ENCODE measurements around the gene PLXND1. TPM values are rescaled to one million over a fixed set of nuclear protein-coding genes. Genes with fewer than 3 reads are reported as not detected.
A peak's percentile ranks its signal among the peaks of the same experiment; 100 is the strongest.

The PLXND1 gene
- total RNA-seq, 2 donors from 2014 or later = 73.1 to 83.2 TPM

GRCh38 chr3:129554356-129555152 is 51.9 kb downstream of the PLXND1 start:
- H3K36me3 ChIP-seq (ENCODE audit: control insufficient read depth, insufficient read depth, low read length) = no peaks in the 10 kb centered on the region
- H3K27ac ChIP-seq (ENCODE audit: low read depth, low read length) = no peak overlapping the region
- DNase-seq = no peak
- Mint-ChIP-seq H3K27me3 (ENCODE audit: insufficient read depth) (no peaks in the 10 kb centered on the region), H3K36me3 (ENCODE audit: low read depth) (peaks cover 26% of the 10 kb centered on the region), H3K9me3 (no peaks in the 10 kb centered on the region), H3K4me3 (no peak overlapping the region), H3K4me1 (peaks cover 31% of the 10 kb centered on the region), H3K27ac (peak overlapping the region; percentile 62)
- no peak overlapping the region for H3K9ac ChIP-seq (ENCODE audit: extremely low read depth, low read length, poor library complexity, severe bottlenecking)
- TF ChIP-seq CTCF (conservative IDR thresholded peaks at IDR 0.05) = no peak
- no peaks in the 10 kb centered on the region for H3K9me3 ChIP-seq (ENCODE audit: control insufficient read depth, low read length)
- no peak overlapping the region for H3K4me3 ChIP-seq (ENCODE audit: low read length)
- H3K27me3 ChIP-seq (ENCODE audit: control insufficient read depth, insufficient read depth, low read length, poor library complexity, severe bottlenecking) = no peaks in the 10 kb centered on the region
- H3K4me1 ChIP-seq (ENCODE audit: control insufficient read depth, insufficient read depth, low read length) = peaks cover 2% of the 10 kb centered on the region
- WGBS, 2 experiments (ENCODE audit: insufficient coverage in 1 of 2, insufficient read length in 1 of 2) = 86 to 91% methylated on average over 12 to 13 of the region's 13 CpGs

DNA sequence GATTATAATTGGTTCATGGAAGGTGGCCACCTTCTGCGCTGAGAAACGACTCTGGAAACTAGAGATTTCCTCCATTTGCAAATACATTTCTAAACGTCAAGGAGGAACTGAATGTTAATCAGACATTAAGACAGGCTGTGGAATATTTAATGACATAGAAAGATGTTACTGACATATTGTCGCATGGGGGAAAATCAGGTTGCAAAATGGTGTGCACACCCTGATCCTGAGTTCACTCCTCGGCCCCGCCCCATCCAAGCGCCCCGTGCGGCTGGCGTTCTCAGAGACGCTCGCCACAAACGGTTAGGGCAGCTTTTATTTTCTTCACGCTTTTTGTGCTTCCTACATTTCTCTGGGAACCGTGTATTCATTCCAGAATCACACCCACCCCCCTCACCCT is 52.8 kb downstream of the PLXND1 start:
- peaks cover 21% of the 10 kb centered on the region for H3K36me3 Mint-ChIP-seq (ENCODE audit: low read depth)
- H3K9me3 Mint-ChIP-seq = no peaks in the 10 kb centered on the region
- TF ChIP-seq CTCF (conservative IDR thresholded peaks at IDR 0.05) = no peak
- H3K36me3 ChIP-seq (ENCODE audit: control insufficient read depth, insufficient read depth, low read length) = no peaks in the 10 kb centered on the region
- peak overlapping the region; percentile 1 for H3K27ac ChIP-seq (ENCODE audit: low read depth, low read length)
- no peak overlapping the region for H3K9ac ChIP-seq (ENCODE audit: extremely low read depth, low read length, poor library complexity, severe bottlenecking)
- no peak overlapping the region for H3K27ac Mint-ChIP-seq
- no peaks in the 10 kb centered on the region for H3K27me3 Mint-ChIP-seq (ENCODE audit: insufficient read depth)
- peaks cover 34% of the 10 kb centered on the region for H3K4me1 Mint-ChIP-seq
- DNase-seq = no peak
- no peaks in the 10 kb centered on the region for H3K27me3 ChIP-seq (ENCODE audit: control insufficient read depth, insufficient read depth, low read length, poor library complexity, severe bottlenecking)
- H3K4me3 ChIP-seq (ENCODE audit: low read length) = no peak overlapping the region
- H3K9me3 ChIP-seq (ENCODE audit: control insufficient read depth, low read length) = no peaks in the 10 kb centered on the region
- H3K4me1 ChIP-seq (ENCODE audit: control insufficient read depth, insufficient read depth, low read length) = peaks cover 4% of the 10 kb centered on the region
- WGBS, 2 experiments (ENCODE audit: insufficient coverage in 1 of 2, insufficient read length in 1 of 2) = 83 to 89% methylated on average over 5 to 15 of the region's 15 CpGs
- H3K4me3 Mint-ChIP-seq = no peak overlapping the region

- H3K36me3 Mint-ChIP-seq (ENCODE audit: low read depth) = peaks cover 18% of the 10 kb centered on the region
- no peaks in the 10 kb centered on the region for H3K27me3 Mint-ChIP-seq (ENCODE audit: insufficient read depth)
- Histone ChIP-seq H3K9ac (ENCODE audit: extremely low read depth, low read length, poor library complexity, severe bottlenecking) (no peak overlapping the region), H3K27me3 (ENCODE audit: control insufficient read depth, insufficient read depth, low read length, poor library complexity, severe bottlenecking) (no peaks in the 10 kb centered on the region), H3K4me3 (ENCODE audit: low read length) (no peak overlapping the region), H3K36me3 (ENCODE audit: control insufficient read depth, insufficient read depth, low read length) (no peaks in the 10 kb centered on the region), H3K9me3 (ENCODE audit: control insufficient read depth, low read length) (no peaks in the 10 kb centered on the region), H3K4me1 (ENCODE audit: control insufficient read depth, insufficient read depth, low read length) (peaks cover 4% of the 10 kb centered on the region), H3K27ac (ENCODE audit: low read depth, low read length) (no peak overlapping the region)
- H3K9me3 Mint-ChIP-seq = no peaks in the 10 kb centered on the region
- peaks cover 34% of the 10 kb centered on the region for H3K4me1 Mint-ChIP-seq
- TF ChIP-seq CTCF (conservative IDR thresholded peaks at IDR 0.05) = no peak
- H3K27ac Mint-ChIP-seq = no peak overlapping the region
- DNase-seq = no peak
- no peak overlapping the region for H3K4me3 Mint-ChIP-seq
- WGBS, 2 experiments (ENCODE audit: insufficient coverage in 1 of 2, insufficient read length in 1 of 2) = 85% methylated on average over 3 to 6 of the region's 6 CpGs
Observed at GRCh38 chr3:129553171-129553570, 53.3 kb downstream of the PLXND1 start.
